Stimulated activated naive CD4-positive, alpha-beta T cell treated with Interleukin-2 at 50 U/mL for 16 hours (primary cell): Measurements from ENCODE around the gene MRPL4.

Experiments used
- DNase-seq: peaks from one replicate; lab custom pipeline; 2025; lab: John Stamatoyannopoulos, UW

The MRPL4 gene

DNA sequence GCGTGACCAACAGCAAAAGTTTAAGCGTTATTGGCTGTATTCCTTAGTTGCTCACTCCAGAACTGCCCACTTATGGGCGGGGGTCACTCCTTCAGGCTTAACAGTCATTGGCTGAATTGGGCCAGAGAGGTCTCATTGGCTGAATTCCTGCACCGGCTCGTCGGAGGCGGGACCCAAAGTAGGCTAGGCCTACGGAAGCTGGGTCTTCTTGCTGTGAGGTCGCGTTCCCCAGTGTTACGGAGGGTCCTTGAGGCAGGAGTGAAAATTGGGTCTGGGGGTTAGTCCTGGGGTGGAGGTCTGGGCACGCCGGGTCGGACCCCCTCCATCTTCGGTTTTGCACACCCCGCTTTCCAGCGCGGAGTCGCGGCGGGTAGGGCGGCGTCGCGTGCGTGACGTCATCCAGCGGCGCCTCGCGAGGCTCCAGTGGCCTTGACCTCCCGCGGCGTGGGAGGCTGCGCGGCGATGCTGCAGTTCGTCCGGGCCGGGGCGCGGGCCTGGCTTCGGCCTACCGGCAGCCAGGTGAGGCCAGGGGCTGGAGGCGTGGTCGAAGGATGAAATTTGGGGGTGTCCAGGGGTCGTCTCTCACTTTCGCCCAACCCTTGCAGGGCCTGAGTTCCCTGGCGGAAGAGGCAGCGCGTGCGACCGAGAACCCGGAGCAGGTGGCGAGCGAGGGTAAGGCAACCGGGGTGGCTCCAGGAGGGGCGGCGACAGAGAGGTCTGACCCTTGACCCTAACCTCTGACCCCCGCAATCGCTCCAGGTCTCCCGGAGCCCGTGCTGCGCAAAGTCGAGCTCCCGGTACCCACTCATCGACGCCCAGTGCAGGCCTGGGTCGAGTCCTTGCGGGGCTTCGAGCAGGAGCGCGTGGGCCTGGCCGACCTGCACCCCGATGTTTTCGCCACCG, at the start of gene MRPL4:
MRPL4 (plus strand) TSS at position 423 of the 903 bp plus-strand sequence; CDS start at position 463, 40 bp downstream.
- DNase-seq, result peak; percentile 97

DNA sequence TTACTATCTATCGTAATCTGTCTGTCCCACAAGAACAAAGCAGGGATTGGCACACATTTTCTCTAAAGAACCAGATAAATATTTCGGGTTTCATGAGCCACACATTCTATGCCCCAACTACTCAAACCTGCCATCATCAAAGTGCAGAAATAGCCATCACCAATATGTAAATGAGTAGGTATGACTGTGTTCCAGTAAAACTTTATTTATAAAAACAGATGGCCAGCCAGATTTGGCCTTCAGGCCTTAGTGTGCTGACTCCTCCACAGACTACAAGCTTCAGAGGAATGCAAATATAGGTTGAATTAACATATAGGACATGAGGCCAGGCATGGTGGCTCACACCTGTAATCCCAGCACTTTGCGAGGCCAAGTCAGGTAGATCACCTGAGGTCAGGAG, 48.3 kb upstream of the MRPL4 start:
- no peak for DNase-seq

GRCh38 chr19:10205636-10206035, 46.4 kb upstream of the MRPL4 start:
- DNase-seq, result no peak

- DNase-seq, result no peak
These were observed 45.7 kb upstream of the MRPL4 start for GRCh38 chr19:10206226-10206885.

GRCh38 chr19:10207026-10207425, 45.0 kb upstream of the MRPL4 start:
- DNase-seq, result no peak

- DNase-seq, result no peak
These were observed 42.7 kb upstream of the MRPL4 start for GRCh38 chr19:10209315-10209714.

- no peak for DNase-seq
These were observed 41.0 kb upstream of the MRPL4 start for GRCh38 chr19:10211061-10211460.

DNA sequence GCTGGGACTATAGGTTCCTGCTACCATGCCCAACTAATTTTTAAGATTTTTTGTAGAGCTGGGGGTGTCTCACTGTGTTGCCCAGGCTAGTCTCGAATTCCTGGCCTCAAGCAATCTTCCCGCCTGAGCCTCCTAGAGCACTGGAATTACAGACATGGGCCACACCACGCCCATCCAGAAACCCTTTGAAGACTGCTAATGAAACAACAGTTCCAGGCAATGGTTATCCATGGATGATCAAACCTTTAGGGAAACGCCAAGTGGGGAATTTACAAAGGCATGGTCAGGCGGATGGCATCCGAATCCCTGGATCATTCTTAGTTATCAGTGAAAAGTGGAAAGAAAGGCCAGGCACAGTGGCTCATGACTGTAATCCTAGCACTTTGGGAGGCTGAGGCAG, 40.3 kb upstream of the MRPL4 start:
- DNase-seq, result no peak

- no peak for DNase-seq
These were observed 37.2 kb upstream of the MRPL4 start for GRCh38 chr19:10214784-10215183.

DNA sequence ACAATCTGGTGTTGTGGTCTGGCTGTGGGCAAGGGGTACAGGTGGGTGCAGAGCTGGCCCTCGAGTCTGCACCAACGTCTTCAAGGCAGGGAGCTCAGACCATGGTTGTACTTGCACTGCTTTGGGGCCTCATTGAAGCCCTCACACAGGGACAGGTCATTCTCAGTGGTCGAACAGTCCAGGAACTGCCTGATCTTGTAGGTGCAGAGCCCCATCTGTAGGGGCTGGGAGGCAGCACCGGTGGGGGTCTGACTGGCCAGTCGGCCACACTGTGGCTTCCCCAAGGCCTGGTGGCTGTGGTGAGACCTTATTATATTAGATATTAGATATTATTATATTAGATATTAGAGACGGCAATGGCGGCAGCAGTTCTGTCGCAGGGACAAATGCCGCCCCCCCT, 34.9 kb upstream of the MRPL4 start:
- DNase-seq, result no peak

- peak; percentile 34 for DNase-seq
These were observed 32.3 kb upstream of the MRPL4 start for GRCh38 chr19:10219678-10220077.

- DNase-seq, result no peak
These were observed 31.3 kb upstream of the MRPL4 start for GRCh38 chr19:10220695-10221094.

GRCh38 chr19:10222201-10222890, 29.7 kb upstream of the MRPL4 start:
- DNase-seq, result no peak

DNA sequence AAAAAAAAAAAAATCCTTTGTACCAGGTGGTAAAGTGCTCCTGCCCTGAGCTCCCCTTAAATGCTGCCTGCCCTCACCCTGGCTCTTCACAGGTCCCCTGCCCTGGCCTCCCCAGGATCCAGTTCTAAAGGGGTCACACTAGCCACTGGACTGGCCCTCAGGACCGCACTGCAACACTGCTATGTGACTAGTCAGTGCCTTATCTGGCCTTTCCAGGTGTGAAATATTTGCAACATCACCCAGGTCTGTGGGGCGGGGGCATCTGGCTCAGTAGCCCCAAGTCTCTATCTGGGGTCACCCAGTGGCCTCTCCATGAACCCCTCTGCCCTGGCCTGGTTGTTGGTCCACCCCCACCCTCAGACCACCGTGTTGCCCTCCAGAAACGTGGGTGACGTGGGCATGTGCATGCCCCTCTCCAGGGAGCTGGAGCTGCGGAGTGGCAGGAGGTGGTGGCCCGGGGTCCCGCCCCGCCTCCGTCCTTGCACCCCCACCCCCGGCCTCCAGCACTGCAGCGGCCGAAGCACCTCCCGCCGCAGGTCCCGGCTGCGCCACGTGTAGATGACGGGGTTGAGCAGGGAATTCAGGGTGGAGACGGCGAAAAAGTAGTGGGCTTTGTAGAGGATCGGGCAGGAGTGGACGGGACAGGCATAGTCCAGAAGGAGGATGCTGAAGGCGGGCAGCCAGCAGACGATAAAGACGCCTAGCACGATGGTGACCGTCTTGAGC, 28.4 kb upstream of the MRPL4 start:
- DNase-seq, result no peak

- DNase-seq, result no peak
These were observed 27.7 kb upstream of the MRPL4 start for GRCh38 chr19:10224337-10224736.

GRCh38 chr19:10226021-10226375, 26.0 kb upstream of the MRPL4 start:
- no peak for DNase-seq

DNA sequence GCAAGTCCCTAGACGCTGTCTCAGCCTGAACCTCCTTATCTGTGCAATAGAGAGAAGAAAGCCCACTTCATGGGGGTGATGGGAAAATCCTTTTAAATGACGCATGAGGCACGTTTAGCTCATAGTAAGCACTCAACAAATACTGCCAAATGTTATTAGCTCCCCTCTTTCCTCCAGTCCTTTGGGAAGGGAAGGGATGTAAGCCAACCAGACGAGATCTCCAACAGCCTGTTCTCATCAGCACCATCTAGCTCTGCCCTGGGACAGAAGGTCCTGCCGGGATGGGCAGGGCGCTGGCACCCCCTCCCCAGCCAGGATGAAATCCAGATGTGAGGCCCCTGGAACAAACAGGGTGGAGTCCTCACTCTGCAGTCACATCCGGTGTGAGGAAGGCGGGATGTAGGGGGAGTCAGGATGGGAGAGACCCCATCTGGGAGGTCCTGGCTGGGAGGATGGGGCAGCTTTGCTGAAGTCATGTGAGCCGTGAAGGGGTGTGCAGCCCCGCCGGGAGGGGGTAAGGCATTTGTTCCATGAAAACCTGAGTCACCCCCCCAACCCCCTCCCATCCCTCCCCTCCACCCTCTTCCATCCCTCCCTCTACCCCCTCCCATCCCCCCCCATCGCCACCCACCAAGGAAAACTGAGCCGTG, 25.5 kb upstream of the MRPL4 start:
- DNase-seq, result no peak

GRCh38 chr19:10227026-10227971, 24.7 kb upstream of the MRPL4 start:
- no peak for DNase-seq

DNA sequence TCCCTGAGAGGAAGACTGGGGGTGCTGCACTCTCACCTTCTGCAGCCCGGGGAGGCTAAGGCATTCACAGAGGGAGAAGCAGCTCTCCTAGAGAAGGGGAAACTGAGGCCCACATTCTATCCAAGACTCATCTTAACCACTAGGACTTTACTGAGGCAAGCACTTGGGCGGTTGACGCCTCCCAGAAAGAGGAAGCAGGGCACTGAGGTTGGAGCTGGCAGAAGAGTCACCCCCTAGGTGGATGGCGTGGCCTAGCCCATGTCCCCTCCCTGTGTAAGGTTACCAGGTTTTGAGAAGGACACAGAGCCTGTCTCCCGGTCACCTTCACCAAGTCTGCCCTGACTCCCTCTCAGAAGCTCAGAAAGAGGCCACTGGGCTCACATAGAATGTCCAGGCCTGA, 23.6 kb upstream of the MRPL4 start:
- no peak for DNase-seq

GRCh38 chr19:10228920-10229319, 23.1 kb upstream of the MRPL4 start:
- DNase-seq, result peak; percentile 6
